Midbrain (tissue), 1 donor: Measurements from ENCODE around the gene CYP2D6.

Experiments
- DNase-seq: peaks from one replicate; lab custom pipeline; 2025; lab: John Stamatoyannopoulos, UW

The CYP2D6 gene

GRCh38 chr22:42084874-42085273 is 45.7 kb downstream of the CYP2D6 start:
- no peak for DNase-seq

- DNase-seq = no peak
These were observed 47.5 kb downstream of the CYP2D6 start for GRCh38 chr22:42083119-42083518.

- DNase-seq = peak; percentile 80
These were observed 50.3 kb downstream of the CYP2D6 start for GRCh38 chr22:42080287-42080686.

GRCh38 chr22:42079319-42080251 is 51.0 kb downstream of the CYP2D6 start, which contains the start of gene SMDT1:
SMDT1 (plus strand) TSS chr22:42079700; CDS start chr22:42079769, 69 bp downstream.
- DNase-seq = peak; percentile 97

- peak; percentile 66 for DNase-seq
These were observed 51.9 kb downstream of the CYP2D6 start for GRCh38 chr22:42078469-42079318.

- no peak for DNase-seq
These were observed 53.0 kb downstream of the CYP2D6 start for GRCh38 chr22:42077486-42078125.

- DNase-seq = no peak
These were observed 53.7 kb downstream of the CYP2D6 start for GRCh38 chr22:42076764-42077485.
